Brain microvascular endothelial cell (primary cell): ENCODE data around the gene HRC.
"Not testable (repeated sequence)": the region's sequence is repeated elsewhere in the genome, so short reads cannot be mapped to it uniquely, and the experiment has no call there.

Experiments used
- DNase-seq: peaks from one replicate; pipeline ENCODE4 v3.0.0-alpha.2; 2020
- H3K27ac ChIP-seq: fragments of 250-450 bp; sonication (Bioruptor Pico); 2 replicates; pipeline ENCODE4 v1.5.1; 2020; ENCODE audit warnings: mild to moderate bottlenecking, moderate library complexity
- H3K27me3 ChIP-seq: fragments of 250-450 bp; sonication (Bioruptor Pico); replicated peaks from 2 replicates; pipeline ENCODE4 v1.5.1; 2020; ENCODE audit warnings: mild to moderate bottlenecking
- H3K36me3 ChIP-seq: fragments of 250-450 bp; sonication (Bioruptor Pico); replicated peaks from 2 replicates; pipeline ENCODE4 v1.5.1; 2020; ENCODE audit warnings: mild to moderate bottlenecking
- H3K4me3 ChIP-seq: 2 replicates; pipeline ENCODE4 v1.5.1; 2011; ENCODE audit warnings: low read depth, mild to moderate bottlenecking, control low read depth, low read length, moderate library complexity
- CTCF ChIP-seq: IDR thresholded peaks from 2 replicates; pipeline ENCODE4 v1.5.1; 2011; ENCODE audit warnings: low read depth, mild to moderate bottlenecking, moderate library complexity, low read length, control low read depth, inconsistent platforms; ENCODE audit errors: missing control alignments
- in situ Hi-C: cut with HindIII; loops from 2 replicates; pipeline ENCODE4 v1.10.0; 2017; ENCODE audit warnings: low sequenced_read_pairs, low pct_ligation_motif_present

HRC gene

GRCh38 chr19:49126575-49126974, 28.6 kb downstream of the HRC start:
- no peak for DNase-seq
- in situ Hi-C loops: no loop called here
- no peak for TF ChIP-seq CTCF
- Histone ChIP-seq H3K36me3 (no peaks in the 10 kb centered on the region), H3K27ac (no peak overlapping the region), H3K4me3 (no peak overlapping the region), H3K27me3 (no peaks in the 10 kb centered on the region)

- H3K36me3 ChIP-seq: no peaks in the 10 kb centered on the region
- no peak for DNase-seq
- no peak overlapping the region for H3K4me3 ChIP-seq
- H3K27ac ChIP-seq: no peak overlapping the region
- no peak for TF ChIP-seq CTCF
- in situ Hi-C loops: no loop called here
- no peaks in the 10 kb centered on the region for H3K27me3 ChIP-seq
Observed at GRCh38 chr19:49125025-49125731, 30.0 kb downstream of the HRC start.

- DNase-seq, H3K36me3 ChIP-seq, in situ Hi-C loops, H3K4me3 ChIP-seq, H3K27ac ChIP-seq, H3K27me3 ChIP-seq: not testable (repeated sequence)
Observed at GRCh38 chr19:49123285-49123684, 31.9 kb downstream of the HRC start.

GRCh38 chr19:49121841-49122240, 33.4 kb downstream of the HRC start:
- in situ Hi-C loops, H3K27ac ChIP-seq, DNase-seq, H3K4me3 ChIP-seq, H3K27me3 ChIP-seq, H3K36me3 ChIP-seq: not testable (repeated sequence)

- in situ Hi-C loops: no loop called here
- TF ChIP-seq CTCF: no peak
- no peaks in the 10 kb centered on the region for H3K27me3 ChIP-seq
- no peak overlapping the region for H3K27ac ChIP-seq
- no peaks in the 10 kb centered on the region for H3K36me3 ChIP-seq
- DNase-seq: no peak
- H3K4me3 ChIP-seq: no peak overlapping the region
Observed at GRCh38 chr19:49120868-49121267, 34.3 kb downstream of the HRC start.

- in situ Hi-C loops: no loop called here
- Histone ChIP-seq H3K27me3 (no peaks in the 10 kb centered on the region), H3K27ac (no peak overlapping the region), H3K36me3 (no peaks in the 10 kb centered on the region), H3K4me3 (no peak overlapping the region)
- TF ChIP-seq CTCF: no peak
- DNase-seq: no peak
Observed at GRCh38 chr19:49120325-49120683, 34.9 kb downstream of the HRC start.
